ENCODE data around the gene SLC30A4.

DNA sequence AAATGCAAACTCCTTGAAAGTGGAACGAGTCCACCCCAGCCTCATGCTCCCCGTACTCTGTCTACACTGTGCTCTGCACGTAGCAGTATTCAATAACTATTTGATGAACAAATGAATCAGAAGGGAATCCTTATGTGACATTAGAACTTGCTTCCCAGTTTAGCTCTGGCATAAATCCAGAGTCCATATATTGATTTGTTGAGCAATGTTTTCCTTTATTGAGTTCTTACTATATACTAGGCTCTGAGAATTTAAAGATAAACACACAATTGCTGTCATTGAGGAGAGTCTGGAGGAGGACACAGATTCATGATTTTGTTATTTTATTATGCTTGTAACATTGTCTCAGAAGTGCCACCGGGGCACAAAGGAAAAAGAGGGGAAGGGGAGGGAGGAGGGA, 73.2 kb downstream of the SLC30A4 start:
- TF ChIP-seq, protein P1, sequence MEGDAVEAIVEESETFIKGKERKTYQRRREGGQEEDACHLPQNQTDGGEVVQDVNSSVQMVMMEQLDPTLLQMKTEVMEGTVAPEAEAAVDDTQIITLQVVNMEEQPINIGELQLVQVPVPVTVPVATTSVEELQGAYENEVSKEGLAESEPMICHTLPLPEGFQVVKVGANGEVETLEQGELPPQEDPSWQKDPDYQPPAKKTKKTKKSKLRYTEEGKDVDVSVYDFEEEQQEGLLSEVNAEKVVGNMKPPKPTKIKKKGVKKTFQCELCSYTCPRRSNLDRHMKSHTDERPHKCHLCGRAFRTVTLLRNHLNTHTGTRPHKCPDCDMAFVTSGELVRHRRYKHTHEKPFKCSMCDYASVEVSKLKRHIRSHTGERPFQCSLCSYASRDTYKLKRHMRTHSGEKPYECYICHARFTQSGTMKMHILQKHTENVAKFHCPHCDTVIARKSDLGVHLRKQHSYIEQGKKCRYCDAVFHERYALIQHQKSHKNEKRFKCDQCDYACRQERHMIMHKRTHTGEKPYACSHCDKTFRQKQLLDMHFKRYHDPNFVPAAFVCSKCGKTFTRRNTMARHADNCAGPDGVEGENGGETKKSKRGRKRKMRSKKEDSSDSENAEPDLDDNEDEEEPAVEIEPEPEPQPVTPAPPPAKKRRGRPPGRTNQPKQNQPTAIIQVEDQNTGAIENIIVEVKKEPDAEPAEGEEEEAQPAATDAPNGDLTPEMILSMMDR (conservative IDR thresholded peaks at IDR 0.05; ENCODE audit: low read depth, low read length), result no peak
- TF ChIP-seq EZH2 (IDR thresholded peaks at IDR 0.05; ENCODE audit: low read length, unreplicated experiment) (no peak), EZH2phosphoT487 (IDR thresholded peaks at IDR 0.05; ENCODE audit: borderline replicate concordance, low read length) (no peak)
